CD4-positive, alpha-beta T cell treated with Interleukin-6 at 100 ng/mL for 8 hours (primary cell): ENCODE results near the gene PCBD1.

Experiments used
- DNase-seq: peaks from one replicate; pipeline ENCODE4 v3.0.0-alpha.2; 2020; ENCODE audit warnings: mixed read lengths, low spot score

PCBD1 gene

DNA sequence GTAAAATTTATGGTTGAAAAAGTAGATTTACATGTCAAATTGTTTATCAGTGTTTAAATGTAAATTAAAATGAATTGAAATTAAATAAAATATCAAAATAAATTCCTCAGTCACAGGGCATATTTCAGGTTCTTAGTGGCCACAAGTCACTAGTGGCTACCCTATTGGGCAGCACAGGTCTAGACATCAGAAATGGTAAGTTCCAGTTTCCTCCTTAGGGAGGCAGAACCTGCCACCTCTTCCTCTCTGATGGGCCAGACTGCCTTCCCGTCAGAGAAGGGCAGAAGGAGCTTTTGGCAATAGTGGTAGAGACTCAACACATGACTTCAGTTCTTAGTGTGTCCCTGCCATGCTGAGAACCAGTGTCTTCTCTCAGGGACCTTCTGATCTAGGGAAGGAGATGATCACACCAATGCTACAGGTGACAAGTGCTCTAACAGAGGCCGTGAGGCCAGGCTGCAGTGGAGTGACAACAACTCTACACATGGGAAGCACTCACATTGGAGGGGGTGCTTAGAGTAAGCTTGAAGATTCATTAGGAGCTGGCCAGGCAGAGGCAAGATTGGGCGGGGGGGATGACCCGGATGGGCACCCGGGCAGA lies 14.4 kb upstream of the PCBD1 start:
- DNase-seq, result no peak

DNA sequence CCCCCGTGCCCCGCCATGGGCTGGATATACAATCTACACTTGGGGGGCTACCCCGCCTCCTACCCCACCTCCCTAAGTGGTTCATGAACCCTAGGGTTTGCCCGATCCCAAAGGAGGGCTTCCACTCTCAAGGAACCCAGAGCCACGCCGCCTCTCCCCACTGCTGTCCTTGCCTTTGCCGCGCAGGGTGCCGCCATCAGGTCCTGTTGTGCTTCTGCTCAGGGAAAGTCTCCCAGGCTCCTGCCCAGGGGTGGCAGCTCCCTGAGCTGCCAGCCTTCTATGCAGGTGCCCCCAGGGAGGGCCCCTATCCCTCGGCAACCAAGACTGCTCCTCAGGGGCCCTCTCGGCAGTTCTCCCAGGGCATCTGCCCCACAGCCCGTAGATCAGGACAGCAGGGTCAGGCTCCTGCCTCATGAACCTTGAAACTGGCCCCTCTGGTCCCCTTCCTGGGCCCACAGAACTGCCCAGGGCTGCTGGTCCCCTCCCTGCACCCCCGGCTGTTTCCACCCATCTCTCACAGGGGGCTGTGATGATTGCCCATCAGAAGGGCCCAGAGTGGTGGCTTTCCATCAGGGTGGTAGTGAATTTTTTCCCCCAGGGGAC lies 13.0 kb upstream of the PCBD1 start:
- no peak for DNase-seq

- no peak for DNase-seq
Measured at GRCh38 chr10:70899096-70899495, 10.7 kb upstream of the PCBD1 start.

DNA sequence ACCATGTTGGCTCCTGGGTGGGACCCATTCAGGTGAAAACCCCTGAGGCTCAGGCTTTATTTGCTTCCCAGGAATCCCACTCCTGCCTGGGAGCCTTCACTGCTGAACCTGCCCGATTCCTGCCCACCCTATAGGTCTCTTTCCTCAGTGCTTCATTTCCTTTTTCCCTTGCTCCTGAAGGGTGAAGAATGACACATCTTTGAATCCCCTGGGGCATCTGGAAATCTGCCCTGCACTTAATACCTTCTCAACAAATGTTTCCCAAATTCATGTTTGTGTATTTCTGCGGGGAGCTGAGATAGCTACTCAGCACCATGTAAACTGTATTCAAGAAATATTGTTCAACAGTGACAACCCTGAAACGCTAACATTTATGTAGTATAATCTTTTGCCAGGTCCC lies 10.3 kb upstream of the PCBD1 start:
- DNase-seq, result no peak

GRCh38 chr10:70896551-70896950 lies 8.2 kb upstream of the PCBD1 start:
- no peak for DNase-seq

- no peak for DNase-seq
Measured at GRCh38 chr10:70894416-70894815, 6.1 kb upstream of the PCBD1 start.

- no peak for DNase-seq
Measured at GRCh38 chr10:70893227-70894006, 5.1 kb upstream of the PCBD1 start.

GRCh38 chr10:70892631-70893030 lies 4.3 kb upstream of the PCBD1 start:
- DNase-seq, result no peak

GRCh38 chr10:70891627-70892026 lies 3.3 kb upstream of the PCBD1 start:
- no peak for DNase-seq

DNA sequence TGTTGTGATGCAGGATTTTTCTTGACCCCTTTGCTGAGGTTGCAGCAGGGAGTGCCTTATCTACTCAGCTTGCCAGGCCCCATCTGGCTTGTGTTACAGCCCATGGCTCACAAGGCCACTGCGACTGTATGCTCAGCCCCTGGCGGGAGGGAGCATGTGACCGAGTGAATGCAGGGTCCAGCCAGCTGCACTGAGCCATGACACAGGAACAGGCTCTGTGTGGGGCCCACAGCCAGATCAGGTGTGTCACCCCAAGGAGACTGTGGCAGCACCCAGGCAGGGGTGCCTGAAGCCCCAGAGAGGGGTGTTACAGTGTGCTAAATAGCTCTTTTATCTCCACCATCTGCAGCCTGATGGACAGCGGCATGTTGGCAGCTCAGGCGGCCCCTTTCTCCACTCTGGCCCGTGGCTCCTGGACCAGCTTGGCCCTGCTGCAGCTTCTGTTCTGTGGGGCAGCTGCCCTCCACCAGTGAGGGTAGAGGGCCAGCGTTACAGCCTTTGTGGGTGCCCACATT lies 2.6 kb upstream of the PCBD1 start:
- no peak for DNase-seq

GRCh38 chr10:70889291-70889690 lies 926 bp upstream of the PCBD1 start:
- DNase-seq, result no peak

DNA sequence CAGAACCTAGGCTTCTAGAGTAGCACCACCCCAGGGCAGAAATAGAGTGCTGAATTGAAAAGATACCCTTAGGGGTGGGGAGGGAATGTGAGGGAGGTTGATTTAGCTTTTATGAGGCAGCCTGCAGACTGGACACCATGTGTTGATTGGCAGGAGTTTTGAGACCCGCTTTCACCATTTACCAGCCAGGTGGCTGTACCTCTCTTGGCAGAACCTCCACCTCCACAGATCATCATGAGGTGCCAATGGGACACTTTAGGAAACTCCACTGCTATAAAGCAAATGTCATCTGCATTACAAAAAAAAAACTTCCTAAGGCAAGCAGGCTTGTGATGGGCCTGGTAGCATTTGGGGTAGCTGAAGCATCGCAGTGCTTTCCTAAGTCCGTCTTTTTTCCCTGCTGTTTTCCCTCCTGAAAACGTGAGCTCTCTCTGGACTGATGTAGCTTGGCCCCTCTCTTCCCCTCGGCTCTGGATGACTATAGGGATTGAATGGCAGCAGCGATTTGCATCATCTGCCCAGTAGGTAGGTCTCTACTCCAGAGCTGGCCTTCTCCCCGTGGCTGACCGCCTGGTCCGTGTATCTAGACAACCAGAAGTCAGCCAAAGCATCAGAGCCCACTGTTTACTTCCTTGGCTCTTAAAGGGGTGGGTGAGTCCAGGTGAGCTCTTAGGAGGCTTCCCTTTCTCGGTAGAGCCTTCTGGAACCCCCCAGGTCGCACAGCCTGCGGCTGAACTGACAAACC lies 1.3 kb downstream of the PCBD1 start:
- no peak for DNase-seq

GRCh38 chr10:70885931-70886903 lies 2.1 kb downstream of the PCBD1 start:
- no peak for DNase-seq

DNA sequence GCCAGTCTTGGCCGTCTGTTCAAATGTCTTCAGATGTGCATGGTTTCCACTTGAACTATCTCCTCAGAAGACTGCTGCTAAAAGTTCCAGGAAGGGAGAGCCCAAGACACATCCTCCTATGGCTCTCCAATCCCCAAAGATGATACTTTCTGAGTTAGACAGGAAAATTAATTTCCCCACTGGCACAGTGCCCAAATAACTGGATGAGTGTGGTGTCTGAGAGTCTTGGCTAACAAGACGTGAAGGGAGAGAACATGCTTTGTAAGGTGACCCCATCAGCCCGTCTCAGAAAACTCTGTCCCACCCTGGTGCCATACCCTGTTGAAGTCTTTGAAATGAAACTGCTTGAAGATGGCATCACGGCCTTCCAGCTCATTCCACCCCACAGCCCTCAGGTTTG lies 2.9 kb downstream of the PCBD1 start:
- DNase-seq, result no peak

DNA sequence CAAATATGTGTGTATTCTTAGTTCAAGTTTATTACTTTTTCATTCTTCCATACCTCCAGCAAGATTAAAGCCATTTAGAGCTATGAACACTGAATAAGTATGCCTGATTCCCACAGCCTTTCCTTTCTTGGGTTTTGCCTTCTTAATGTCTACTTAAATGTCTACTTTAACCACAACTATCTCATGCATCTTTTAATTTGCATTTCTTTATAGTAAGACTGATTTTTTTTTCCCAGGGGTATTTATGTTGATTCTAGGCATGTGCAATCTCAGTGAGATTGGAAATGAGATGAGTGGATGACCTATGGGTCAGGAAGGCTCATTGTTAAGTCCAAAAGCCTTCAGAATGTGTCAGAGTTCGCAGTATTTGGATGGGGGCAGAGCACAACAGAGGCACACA lies 3.6 kb downstream of the PCBD1 start:
- no peak for DNase-seq

DNA sequence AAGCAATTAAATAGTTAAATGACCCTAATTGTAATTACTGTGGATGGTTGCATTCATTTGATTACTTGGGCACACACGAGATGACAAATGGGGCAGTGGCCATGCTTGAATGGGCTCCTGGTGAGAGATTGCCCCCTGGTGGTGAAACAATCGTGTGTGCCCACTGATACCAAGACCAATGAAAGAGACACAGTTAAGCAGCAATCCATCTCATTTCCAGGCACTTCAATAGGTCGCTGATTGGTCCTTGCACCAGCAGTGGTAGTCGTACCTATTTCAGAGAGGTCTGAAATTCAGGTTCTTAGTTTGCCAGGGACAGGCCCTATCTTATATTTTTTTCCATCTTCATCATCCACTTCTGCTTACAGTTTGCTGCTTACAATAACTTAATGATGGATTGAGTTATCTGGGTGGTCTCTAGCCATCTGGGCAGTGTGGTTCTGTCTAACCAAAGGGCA lies 8.3 kb downstream of the PCBD1 start:
- peak; percentile 81 for DNase-seq

- no peak for DNase-seq
Measured at GRCh38 chr10:70879207-70879606, 9.2 kb downstream of the PCBD1 start.

DNA sequence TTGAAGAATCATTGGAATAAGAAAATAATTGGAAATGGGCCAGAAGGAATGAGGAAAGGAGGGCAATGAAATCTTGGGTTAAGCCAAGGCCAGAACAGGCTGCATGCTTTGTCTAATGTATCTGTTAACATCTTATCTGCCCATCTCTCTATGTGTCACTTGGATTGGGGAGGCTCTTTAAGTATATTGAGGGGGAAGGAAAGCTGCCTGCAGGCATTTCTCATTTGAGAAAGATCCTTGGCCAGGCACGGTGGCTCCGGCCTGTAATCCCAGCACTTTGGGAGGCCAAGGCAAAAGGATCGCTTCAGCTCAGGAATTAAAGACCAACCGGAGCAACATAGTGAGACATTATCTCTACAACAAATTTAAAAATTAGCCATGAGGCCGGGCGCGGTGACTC lies 14.3 kb downstream of the PCBD1 start:
- DNase-seq, result no peak

DNA sequence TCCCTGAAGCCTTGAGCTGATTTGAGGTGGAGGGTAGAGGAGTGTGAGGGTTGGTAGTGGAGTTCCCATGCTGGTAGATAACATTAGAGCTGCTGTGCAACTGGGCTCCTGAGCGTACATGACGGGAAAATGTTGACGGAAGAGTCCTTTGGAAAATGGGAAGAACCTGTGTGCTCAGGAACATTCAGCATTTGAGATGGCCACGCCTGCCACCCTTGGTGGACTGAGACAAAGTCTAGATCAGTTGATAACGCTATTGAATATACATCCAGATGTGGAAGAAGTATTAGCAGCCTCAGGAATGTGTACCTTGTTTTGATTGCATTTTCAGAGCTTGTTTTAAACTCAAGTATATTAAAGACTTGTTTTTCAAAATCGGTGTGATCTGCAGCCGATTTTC lies 16.1 kb downstream of the PCBD1 start:
- DNase-seq, result no peak

GRCh38 chr10:70866424-70866823 lies 21.9 kb downstream of the PCBD1 start:
- no peak for DNase-seq

- DNase-seq, result no peak
Measured at GRCh38 chr10:70864935-70865334, 23.4 kb downstream of the PCBD1 start.
